Endothelial cell of umbilical vein (primary cell): ENCODE measurements around the gene OMA1. TPM values are rescaled to one million over a fixed set of nuclear protein-coding genes. Genes with fewer than 3 reads are reported as not detected.

Source experiments
- BruUV-seq: library from RNA; stranded (reverse); fragments of 400-500 nt; replicated peaks from 2 replicates; lab custom pipeline; 2021; lab: Mats Ljungman, UMichigan
- CTCF ChIA-PET: fragments of 300-600, 350-600 bp; sonication (Branson Sonifier 250); formaldehyde crosslinking; loops from one replicate; lab custom pipeline; 2021; ENCODE audit warnings: antibody characterized with exemption, inconsistent platforms; lab: Charles Lee
- POLR2A ChIA-PET: fragments of 300-600, 350-600 bp; sonication (Branson Sonifier 250); formaldehyde crosslinking; loops from one replicate; lab custom pipeline; 2021; ENCODE audit warnings: antibody characterized with exemption, inconsistent platforms; lab: Charles Lee
- DNase-seq: peaks from one replicate; pipeline ENCODE4 v3.0.0-alpha.2; 2011; ENCODE audit warnings: low read depth, low spot score
- FAIRE-seq: peaks from 2 replicates; lab custom pipeline; 2011; peaks lifted over from hg19 to GRCh38; lab: Jason Lieb, UNC
- H2AFZ ChIP-seq: 2 replicates; pipeline ENCODE4 v1.6.0; 2012; ENCODE audit warnings: low read depth, low read length, control low read depth, inconsistent platforms
- H3K27ac ChIP-seq: 2 replicates; pipeline ENCODE4 v1.5.1; 2011; ENCODE audit warnings: low read depth, mild to moderate bottlenecking, control low read depth, low read length, moderate library complexity; ENCODE audit not compliant: insufficient read depth
- H3K27me3 ChIP-seq, 2 experiments: 2 replicates each; pipeline versions ENCODE4 v1.6.0 to v1.6.1; 2011; ENCODE audit warnings: low read length in 2 of 2, mixed read lengths in 1 of 2; ENCODE audit not compliant: control insufficient read depth in 2 of 2, insufficient read depth in 2 of 2
- H3K36me3 ChIP-seq, 2 experiments: 2 replicates in 1 of 2; 3 replicates in 1 of 2; pipeline ENCODE4 v1.5.1; 2011; ENCODE audit warnings: low read length in 2 of 2, mild to moderate bottlenecking in 1 of 2, moderate library complexity in 1 of 2; ENCODE audit not compliant: control insufficient read depth in 2 of 2, insufficient read depth in 2 of 2; ENCODE audit errors: extremely low read depth in 1 of 2
- H3K4me1 ChIP-seq: 3 replicates; pipeline ENCODE4 v1.5.1; 2011; ENCODE audit warnings: mild to moderate bottlenecking, low read length; ENCODE audit not compliant: control insufficient read depth, insufficient read depth; ENCODE audit errors: extremely low read depth
- H3K4me2 ChIP-seq: 2 replicates; pipeline ENCODE4 v1.6.1; 2011; ENCODE audit warnings: low read length, control low read depth, mixed read lengths; ENCODE audit not compliant: insufficient read depth
- H3K4me3 ChIP-seq, 3 experiments: fragments of 200-600 bp in 1 of 3; sonication (generic), shearing (Covaris generic) in 1 of 3; replicated peaks in 1 of 3; 2 replicates each; pipeline ENCODE4 v1.5.1; 2011 to 2016; ENCODE audit warnings: control low read depth in 3 of 3, low read length in 3 of 3, mild to moderate bottlenecking in 2 of 3, inconsistent platforms in 1 of 3, low read depth in 1 of 3, moderate library complexity in 1 of 3; ENCODE audit not compliant: insufficient read depth in 1 of 3
- H3K79me2 ChIP-seq: 2 replicates; pipeline ENCODE4 v1.6.0; 2012; ENCODE audit warnings: low read length, inconsistent platforms; ENCODE audit not compliant: control insufficient read depth, insufficient read depth
- H3K9ac ChIP-seq: replicated peaks from 2 replicates; pipeline ENCODE3; 2011; ENCODE audit warnings: low read length, control low read depth; ENCODE audit not compliant: insufficient read depth; ENCODE audit errors: extremely low read depth
- H3K9me1 ChIP-seq: replicated peaks from 3 replicates; pipeline ENCODE4 v1.6.0; 2011; ENCODE audit warnings: mild to moderate bottlenecking, low read length; ENCODE audit not compliant: control insufficient read depth, insufficient read depth; ENCODE audit errors: extremely low read depth
- H3K9me3 ChIP-seq: replicated peaks from 2 replicates; pipeline ENCODE4 v1.5.1; 2012; ENCODE audit warnings: low read length, inconsistent platforms; ENCODE audit not compliant: control insufficient read depth, insufficient read depth
- H4K20me1 ChIP-seq: replicated peaks from 2 replicates; pipeline ENCODE3; 2011; ENCODE audit warnings: mild to moderate bottlenecking, low read length; ENCODE audit not compliant: control insufficient read depth, insufficient read depth; ENCODE audit errors: extremely low read depth
- CTCF ChIP-seq, 2 donors: IDR thresholded peaks; 1 replicate in 1 of 2; 2 replicates in 1 of 2; pipeline ENCODE4 v1.5.1; 2011; ENCODE audit warnings: low read length in 2 of 2, mild to moderate bottlenecking in 2 of 2, moderate library complexity in 2 of 2, control low read depth in 1 of 2, inconsistent platforms in 1 of 2, low read depth in 1 of 2; ENCODE audit not compliant: insufficient read depth in 1 of 2; ENCODE audit errors: extremely low read depth in 1 of 2
- EZH2 ChIP-seq: IDR thresholded peaks from 2 replicates; pipeline ENCODE4 v1.6.1; 2012; ENCODE audit warnings: borderline replicate concordance, low read depth, mild to moderate bottlenecking, moderate library complexity, low read length, inconsistent platforms; ENCODE audit not compliant: severe bottlenecking
- FOS ChIP-seq: IDR thresholded peaks from 2 replicates; pipeline ENCODE4 v1.6.1; 2011; ENCODE audit warnings: mild to moderate bottlenecking, low read length, moderate library complexity, borderline replicate concordance; ENCODE audit not compliant: insufficient read depth
- GATA2 ChIP-seq: IDR thresholded peaks from 2 replicates; pipeline ENCODE4 v1.7.0; 2011; ENCODE audit warnings: low read depth, mild to moderate bottlenecking, moderate library complexity, mixed read lengths, low read length; ENCODE audit not compliant: insufficient read length, insufficient read depth
- JUN ChIP-seq: IDR thresholded peaks from 2 replicates; pipeline ENCODE4 v1.6.1; 2011; ENCODE audit warnings: borderline replicate concordance, low read depth; ENCODE audit not compliant: insufficient read length, insufficient read depth
- MAX ChIP-seq: IDR thresholded peaks from 2 replicates; pipeline ENCODE4 v1.6.1; 2011; ENCODE audit not compliant: insufficient read depth, insufficient read length
- MYC ChIP-seq: IDR thresholded peaks from one replicate; pipeline ENCODE4 v1.6.1; 2011; ENCODE audit warnings: mild to moderate bottlenecking, low read depth, low read length
- POLR2A ChIP-seq: IDR thresholded peaks from 2 replicates; pipeline ENCODE4 v1.6.1; 2012; ENCODE audit warnings: low read depth, mild to moderate bottlenecking, control low read depth, low read length
- POLR2AphosphoS5 ChIP-seq: IDR thresholded peaks from 2 replicates; pipeline ENCODE4 v1.6.1; 2012; ENCODE audit warnings: low read depth, mild to moderate bottlenecking, control low read depth, low read length, moderate library complexity; ENCODE audit not compliant: insufficient read depth
- dilution Hi-C: fragments of 300-500 bp; cut with MboI; formaldehyde crosslinking; loops from one replicate; pipeline ENCODE4 v1.15.0; 2019; ENCODE audit warnings: low sequenced_read_pairs; ENCODE audit not compliant: extremely low pct_ligation_motif_present
- intact Hi-C: fragments of 100-400 bp; cut with micrococcal nuclease; formaldehyde crosslinking; loops from one replicate; pipeline ENCODE4 v1.10.0; 2022
- polyA plus RNA-seq, 4 experiments: library from polyadenylated mRNA; depleted of rRNA in 3 of 4; stranded (reverse) in 3 of 4; unstranded in 1 of 4; fragments of >200 nt; gene quantifications; 2 replicates each; pipeline versions ENCODE4 v1.2.1 to v1.2.3, GENCODE V29; 2011 to 2012; ENCODE audit warnings: missing spikeins in 1 of 4
- total RNA-seq: library from RNA; stranded (reverse); gene quantifications from 2 replicates; pipeline ENCODE4 v1.2.3, GENCODE V29; 2021

Gene OMA1
- total and polyA plus RNA-seq, 2 donors (not counting 3 experiments of a cell fraction or from before 2014, with no cell fraction given) = 4.0 to 4.6 TPM

DNA sequence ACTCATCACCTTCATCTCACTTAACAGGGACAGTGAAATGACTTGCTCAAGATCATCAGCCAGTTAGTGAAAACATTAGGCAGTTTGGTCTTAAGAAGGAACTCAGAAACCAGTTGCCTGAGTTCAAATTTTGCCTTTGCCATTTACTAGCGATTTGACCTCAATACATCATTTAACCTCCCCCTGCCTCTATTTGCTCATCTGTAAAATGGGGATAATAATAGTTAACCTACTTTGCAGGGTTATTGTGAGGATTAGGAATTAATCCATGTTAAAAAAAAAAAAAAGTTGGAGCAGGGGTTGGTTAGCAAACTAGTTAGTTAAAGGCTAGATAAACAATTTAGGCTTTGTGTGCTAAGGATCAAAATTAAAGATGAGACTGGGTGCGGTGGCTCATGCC lies 41.1 kb upstream of the OMA1 start:
- H3K9me3 ChIP-seq = no peaks in the 10 kb centered on the region
- H3K9ac ChIP-seq = no peak overlapping the region
- H3K4me3 ChIP-seq = no peak overlapping the region
- intact Hi-C loops = no loop called here
- CTCF ChIA-PET = no interaction called here
- BruUV-seq = no TSS peak
- H3K27me3 ChIP-seq = no peaks in the 10 kb centered on the region
- no peaks in the 10 kb centered on the region for H3K9me1 ChIP-seq
- DNase-seq (no peak), FAIRE-seq (no peak)
- peaks cover 53% of the 10 kb centered on the region for H3K4me1 ChIP-seq
- H2AFZ ChIP-seq = no peak overlapping the region
- no peak for TF ChIP-seq MAX
- TF ChIP-seq JUN = no peak
- TF ChIP-seq CTCF (IDR thresholded peaks at IDR 0.05; ENCODE audit: extremely low read depth in 1 of 2, insufficient read depth in 1 of 2, low read depth in 1 of 2, low read length in 2 of 2) = no peak
- TF ChIP-seq POLR2A = no peak
- TF ChIP-seq MYC = no peak
- no peak for TF ChIP-seq FOS
- TF ChIP-seq GATA2 = no peak
- TF ChIP-seq POLR2AphosphoS5 = no peak
- no peak for TF ChIP-seq EZH2
- H3K4me2 ChIP-seq = no peak overlapping the region
- POLR2A ChIA-PET = no interaction called here
- H3K27ac ChIP-seq = no peak overlapping the region
- no peaks in the 10 kb centered on the region for H4K20me1 ChIP-seq
- dilution Hi-C loops = no loop called here
- H3K36me3 ChIP-seq = no peaks in the 10 kb centered on the region
- peaks cover 13% of the 10 kb centered on the region for H3K79me2 ChIP-seq
